Vagina (tissue), 2 donors: ENCODE data around the gene ITPR1.

Experiments used
- POLR2A ChIP-seq, 2 donors: fragments of 450-650 bp; IDR thresholded peaks; one replicate each; pipeline ENCODE4 v1.6.1; 2017; ENCODE audit warnings: antibody characterized with exemption in 2 of 2, mild to moderate bottlenecking in 2 of 2, moderate library complexity in 2 of 2
- POLR2AphosphoS5 ChIP-seq, 2 donors: sonication (generic); formaldehyde crosslinking; IDR thresholded peaks; one replicate each; pipeline ENCODE4 v1.9.0; 2017; ENCODE audit warnings: antibody characterized with exemption in 2 of 2, mild to moderate bottlenecking in 2 of 2, low read depth in 1 of 2; ENCODE audit not compliant: insufficient read depth in 1 of 2
- TF ChIP-seq, protein P1 (sequence below), 3 experiments: fragments of 450-650 bp in 2 of 3; fragments of 200-600 bp in 1 of 3; sonication (generic) in 1 of 3; IDR thresholded peaks; one replicate each; pipeline ENCODE4 v1.5.1; 2017 to 2019; ENCODE audit warnings: antibody characterized with exemption in 3 of 3, mild to moderate bottlenecking in 2 of 3, moderate library complexity in 2 of 3

DNA sequence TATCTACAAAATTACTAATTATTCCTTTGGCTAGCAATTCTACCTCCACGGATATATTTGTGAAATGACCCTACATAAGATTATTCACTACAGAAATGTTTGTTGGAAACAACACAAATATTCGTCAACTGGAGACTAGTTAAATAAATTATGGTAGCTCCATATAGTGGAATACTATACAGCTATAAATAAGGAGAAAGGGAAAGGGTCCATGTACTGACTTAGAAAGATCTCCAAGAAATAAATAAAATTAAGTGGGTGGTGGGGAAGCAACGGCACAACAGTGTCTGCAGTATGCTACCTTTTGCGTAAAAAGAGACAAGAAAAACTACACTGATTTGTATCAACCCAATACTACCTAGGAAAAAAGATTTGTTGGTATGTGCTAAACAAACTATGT lies 389.4 kb downstream of the ITPR1 start:
- TF ChIP-seq, protein P1, sequence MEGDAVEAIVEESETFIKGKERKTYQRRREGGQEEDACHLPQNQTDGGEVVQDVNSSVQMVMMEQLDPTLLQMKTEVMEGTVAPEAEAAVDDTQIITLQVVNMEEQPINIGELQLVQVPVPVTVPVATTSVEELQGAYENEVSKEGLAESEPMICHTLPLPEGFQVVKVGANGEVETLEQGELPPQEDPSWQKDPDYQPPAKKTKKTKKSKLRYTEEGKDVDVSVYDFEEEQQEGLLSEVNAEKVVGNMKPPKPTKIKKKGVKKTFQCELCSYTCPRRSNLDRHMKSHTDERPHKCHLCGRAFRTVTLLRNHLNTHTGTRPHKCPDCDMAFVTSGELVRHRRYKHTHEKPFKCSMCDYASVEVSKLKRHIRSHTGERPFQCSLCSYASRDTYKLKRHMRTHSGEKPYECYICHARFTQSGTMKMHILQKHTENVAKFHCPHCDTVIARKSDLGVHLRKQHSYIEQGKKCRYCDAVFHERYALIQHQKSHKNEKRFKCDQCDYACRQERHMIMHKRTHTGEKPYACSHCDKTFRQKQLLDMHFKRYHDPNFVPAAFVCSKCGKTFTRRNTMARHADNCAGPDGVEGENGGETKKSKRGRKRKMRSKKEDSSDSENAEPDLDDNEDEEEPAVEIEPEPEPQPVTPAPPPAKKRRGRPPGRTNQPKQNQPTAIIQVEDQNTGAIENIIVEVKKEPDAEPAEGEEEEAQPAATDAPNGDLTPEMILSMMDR (IDR thresholded peaks at IDR 0.05): no peak
- TF ChIP-seq POLR2A (IDR thresholded peaks at IDR 0.05) (no peak), POLR2AphosphoS5 (IDR thresholded peaks at IDR 0.05; ENCODE audit: insufficient read depth in 1 of 2, low read depth in 1 of 2) (no peak)
